Upper lobe of right lung (tissue), 1 donor: ENCODE measurements around the gene GINS2. TPM values are rescaled to one million over a fixed set of nuclear protein-coding genes. Genes with fewer than 3 reads are reported as not detected.

Experiments used
- ATAC-seq: fragments of 200-7000 bp; cut with Tn5 transposase; one replicate; pipeline ENCODE4 v1.9.1; 2020; ENCODE audit warnings: mild to moderate bottlenecking, moderate library complexity
- DNase-seq: peaks from one replicate; pipeline ENCODE4 v3.0.0-alpha.2; 2020
- H3K27ac ChIP-seq: fragments of 200-600 bp; one replicate; pipeline ENCODE4 v1.8.0; 2022
- H3K27me3 ChIP-seq: fragments of 200-600 bp; one replicate; pipeline ENCODE4 v1.8.0; 2022; ENCODE audit warnings: mild to moderate bottlenecking
- H3K36me3 ChIP-seq: fragments of 200-600 bp; one replicate; pipeline ENCODE4 v1.8.0; 2022
- H3K4me1 ChIP-seq: fragments of 200-600 bp; one replicate; pipeline ENCODE4 v1.8.0; 2022
- H3K4me3 ChIP-seq: fragments of 200-600 bp; one replicate; pipeline ENCODE4 v1.8.0; 2022; ENCODE audit warnings: mild to moderate bottlenecking
- H3K9me3 ChIP-seq: fragments of 200-600 bp; one replicate; pipeline ENCODE4 v1.8.0; 2022
- intact Hi-C: fragments of 100-400 bp; cut with DNase I; formaldehyde crosslinking; loops from one replicate; pipeline ENCODE4 v1.11.0; 2022
- total RNA-seq: library from RNA; stranded (reverse); fragmentation: NEBNext Ultra II Directional; extraction: Animal tissue kit (Norgen Biotek cat#: 25700); gene quantifications from one replicate; pipeline ENCODE4 v1.2.1, GENCODE V29; 2021
- TF ChIP-seq, protein P1 (sequence below): fragments of 200-600 bp; IDR thresholded peaks from one replicate; pipeline ENCODE4 v1.8.0; 2022; ENCODE audit warnings: antibody characterized with exemption
- donor health status: DM: no; HTN: yes; CAD: no; lungs with severe emphysema.

Gene GINS2
- total RNA-seq, 1 donor from 2014 or later = 0.46 TPM

GRCh38 chr16:85696781-85697180, 8.0 kb upstream of the GINS2 start:
- peaks cover 4% of the 10 kb centered on the region for H3K27me3 ChIP-seq
- no peak for DNase-seq
- no peaks in the 10 kb centered on the region for H3K36me3 ChIP-seq
- intact Hi-C loops = loop anchor here (10.0 kb wide), 1 partner anchor 62 kb away; no protein-coding TSS in a partner anchor
- H3K9me3 ChIP-seq = no peaks in the 10 kb centered on the region
- no peaks in the 10 kb centered on the region for H3K4me1 ChIP-seq
- TF ChIP-seq, protein P1, sequence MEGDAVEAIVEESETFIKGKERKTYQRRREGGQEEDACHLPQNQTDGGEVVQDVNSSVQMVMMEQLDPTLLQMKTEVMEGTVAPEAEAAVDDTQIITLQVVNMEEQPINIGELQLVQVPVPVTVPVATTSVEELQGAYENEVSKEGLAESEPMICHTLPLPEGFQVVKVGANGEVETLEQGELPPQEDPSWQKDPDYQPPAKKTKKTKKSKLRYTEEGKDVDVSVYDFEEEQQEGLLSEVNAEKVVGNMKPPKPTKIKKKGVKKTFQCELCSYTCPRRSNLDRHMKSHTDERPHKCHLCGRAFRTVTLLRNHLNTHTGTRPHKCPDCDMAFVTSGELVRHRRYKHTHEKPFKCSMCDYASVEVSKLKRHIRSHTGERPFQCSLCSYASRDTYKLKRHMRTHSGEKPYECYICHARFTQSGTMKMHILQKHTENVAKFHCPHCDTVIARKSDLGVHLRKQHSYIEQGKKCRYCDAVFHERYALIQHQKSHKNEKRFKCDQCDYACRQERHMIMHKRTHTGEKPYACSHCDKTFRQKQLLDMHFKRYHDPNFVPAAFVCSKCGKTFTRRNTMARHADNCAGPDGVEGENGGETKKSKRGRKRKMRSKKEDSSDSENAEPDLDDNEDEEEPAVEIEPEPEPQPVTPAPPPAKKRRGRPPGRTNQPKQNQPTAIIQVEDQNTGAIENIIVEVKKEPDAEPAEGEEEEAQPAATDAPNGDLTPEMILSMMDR = no peak
- ATAC-seq = no peak
- H3K4me3 ChIP-seq = no peak overlapping the region
- no peak overlapping the region for H3K27ac ChIP-seq

- TF ChIP-seq, protein P1 = no peak
- H3K4me3 ChIP-seq = no peak overlapping the region
- no peak for ATAC-seq
- H3K27ac ChIP-seq = no peak overlapping the region
- no peaks in the 10 kb centered on the region for H3K36me3 ChIP-seq
- peaks cover 4% of the 10 kb centered on the region for H3K27me3 ChIP-seq
- H3K9me3 ChIP-seq = no peaks in the 10 kb centered on the region
- no peak for DNase-seq
- no peaks in the 10 kb centered on the region for H3K4me1 ChIP-seq
- intact Hi-C loops = loop anchor here (10.0 kb wide), 1 partner anchor 61 kb away; no protein-coding TSS in a partner anchor
Observed at GRCh38 chr16:85695196-85696128, 6.7 kb upstream of the GINS2 start.

DNA sequence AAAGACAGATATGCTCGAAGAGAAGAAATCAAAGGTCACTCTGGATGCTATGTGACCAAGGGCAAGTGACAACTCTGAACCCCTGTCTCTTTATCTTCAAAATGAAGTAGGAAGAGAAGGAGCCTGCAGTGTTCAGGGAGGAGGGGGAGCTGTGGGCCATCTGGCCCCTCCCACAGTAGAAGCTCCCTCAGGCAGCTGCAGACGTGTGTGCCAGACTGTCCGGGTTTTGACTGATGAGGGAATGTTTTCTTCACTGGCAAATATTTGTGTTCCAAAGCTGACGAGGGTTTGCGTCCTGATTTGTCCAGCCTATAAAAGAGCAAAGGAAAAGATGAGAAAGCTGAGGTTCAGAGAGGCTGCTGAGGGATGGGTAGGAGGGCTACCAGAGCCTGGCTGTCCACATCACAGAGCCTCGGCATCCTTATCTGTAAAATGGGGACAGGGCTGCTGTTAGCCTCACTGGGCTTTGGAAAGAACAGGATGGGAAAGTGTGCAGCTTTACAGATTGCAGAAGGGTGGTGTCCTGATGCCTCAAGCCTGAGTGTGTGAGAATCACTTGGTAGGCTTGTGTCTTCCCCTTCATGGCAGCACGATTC, 1.8 kb upstream of the GINS2 start:
- intact Hi-C loops = loop anchor here (10.0 kb wide), 1 partner anchor 56 kb away; no protein-coding TSS in a partner anchor
- Histone ChIP-seq H3K4me1 (peaks cover 11% of the 10 kb centered on the region), H3K36me3 (no peaks in the 10 kb centered on the region), H3K4me3 (no peak overlapping the region), H3K9me3 (no peaks in the 10 kb centered on the region), H3K27ac (no peak overlapping the region), H3K27me3 (peaks cover 4% of the 10 kb centered on the region)
- TF ChIP-seq, protein P1 = no peak
- ATAC-seq (no peak), DNase-seq (no peak)

GRCh38 chr16:85689950-85690320, 1.2 kb upstream of the GINS2 start:
- no peak overlapping the region for H3K4me3 ChIP-seq
- no peaks in the 10 kb centered on the region for H3K36me3 ChIP-seq
- no peaks in the 10 kb centered on the region for H3K9me3 ChIP-seq
- H3K4me1 ChIP-seq = peaks cover 11% of the 10 kb centered on the region
- peaks cover 4% of the 10 kb centered on the region for H3K27me3 ChIP-seq
- DNase-seq (no peak), ATAC-seq (no peak)
- H3K27ac ChIP-seq = no peak overlapping the region
- TF ChIP-seq, protein P1 = no peak
- intact Hi-C loops = loop anchor here (10.0 kb wide), 1 partner anchor 55 kb away; no protein-coding TSS in a partner anchor

DNA sequence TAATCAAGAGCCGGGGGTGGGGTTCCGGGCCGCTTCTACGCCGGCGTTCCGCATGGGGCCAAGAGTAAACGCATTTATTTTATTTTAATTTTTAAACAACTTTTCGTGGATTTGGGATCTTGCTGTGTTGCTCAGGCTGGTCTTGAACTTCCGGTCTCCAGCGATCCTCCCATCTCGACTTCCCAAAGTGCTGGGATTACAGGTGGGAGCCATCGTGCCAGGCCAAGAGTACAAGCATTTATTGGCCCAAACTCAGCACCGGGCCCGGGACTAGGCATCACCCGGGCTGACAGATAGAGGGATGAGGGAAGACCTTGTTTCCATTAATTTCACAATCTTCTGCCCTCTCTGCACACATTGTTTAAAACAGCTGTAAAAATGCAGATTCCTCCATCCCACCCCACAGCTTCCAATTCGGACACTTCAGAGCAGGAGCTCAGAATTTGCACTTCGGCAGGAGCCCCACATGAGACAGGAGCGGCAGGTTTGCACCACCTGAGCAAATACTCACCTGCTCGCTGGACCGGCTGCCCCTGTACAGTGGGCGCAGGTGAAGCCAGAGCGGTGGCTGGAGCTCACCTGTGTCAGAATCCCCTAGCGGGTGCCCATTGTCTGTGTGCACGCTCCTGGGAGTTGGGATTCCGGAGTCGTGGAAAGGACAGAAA, 663 bp upstream of the GINS2 start:
- ATAC-seq (no peak), DNase-seq (no peak)
- no peaks in the 10 kb centered on the region for H3K27me3 ChIP-seq
- intact Hi-C loops = no loop called here
- no peaks in the 10 kb centered on the region for H3K9me3 ChIP-seq
- peak overlapping the region; percentile 59 for H3K4me3 ChIP-seq
- no peaks in the 10 kb centered on the region for H3K36me3 ChIP-seq
- TF ChIP-seq, protein P1 = no peak
- peaks cover 11% of the 10 kb centered on the region for H3K4me1 ChIP-seq
- H3K27ac ChIP-seq = no peak overlapping the region
